NB4 (cell line): ENCODE results near the gene MCEE.

Experiments
- DNase-seq: peaks from one replicate; pipeline ENCODE4 v3.0.0; 2010; ENCODE audit warnings: low read depth
- H3K4me3 ChIP-seq: one replicate; pipeline ENCODE4 v1.5.1; 2011; ENCODE audit warnings: mild to moderate bottlenecking, low read depth, low read length, moderate library complexity
- MYC ChIP-seq: IDR thresholded peaks from 2 replicates; pipeline ENCODE4 v1.6.1; 2011; ENCODE audit warnings: low read depth, low read length
- POLR2A ChIP-seq: IDR thresholded peaks from 2 replicates; pipeline ENCODE4 v1.6.1; 2011; ENCODE audit warnings: mild to moderate bottlenecking; ENCODE audit not compliant: insufficient read length; ENCODE audit errors: extremely low read depth
- TF ChIP-seq, protein P1 (sequence below): IDR thresholded peaks from one replicate; pipeline ENCODE4 v1.5.1; 2012; ENCODE audit warnings: low read depth, low read length
- TF ChIP-seq, protein P2 (sequence below): IDR thresholded peaks from 2 replicates; pipeline ENCODE4 v1.6.1; 2011; ENCODE audit warnings: low read depth, low read length

MCEE gene

DNA sequence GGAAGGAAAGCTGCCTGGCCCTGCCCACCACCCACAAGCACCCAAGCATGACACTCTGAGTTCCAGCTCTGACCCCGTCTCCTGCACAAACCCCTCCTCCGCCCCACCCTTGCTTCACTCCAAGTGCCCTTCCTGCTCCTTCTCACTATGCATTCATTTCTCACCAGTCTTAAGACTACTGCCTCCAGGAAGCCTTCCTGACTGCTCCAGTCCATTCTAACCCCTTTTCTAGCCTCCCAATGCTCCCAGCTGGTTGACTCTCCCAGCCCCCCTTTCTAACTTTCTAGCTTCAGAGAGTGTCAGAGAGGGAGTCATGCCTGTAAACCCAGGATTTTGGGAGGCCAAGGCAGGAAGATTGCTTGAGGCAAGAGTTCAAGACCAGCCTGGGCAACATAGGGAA, 69.8 kb downstream of the MCEE start:
- TF ChIP-seq, protein P1, sequence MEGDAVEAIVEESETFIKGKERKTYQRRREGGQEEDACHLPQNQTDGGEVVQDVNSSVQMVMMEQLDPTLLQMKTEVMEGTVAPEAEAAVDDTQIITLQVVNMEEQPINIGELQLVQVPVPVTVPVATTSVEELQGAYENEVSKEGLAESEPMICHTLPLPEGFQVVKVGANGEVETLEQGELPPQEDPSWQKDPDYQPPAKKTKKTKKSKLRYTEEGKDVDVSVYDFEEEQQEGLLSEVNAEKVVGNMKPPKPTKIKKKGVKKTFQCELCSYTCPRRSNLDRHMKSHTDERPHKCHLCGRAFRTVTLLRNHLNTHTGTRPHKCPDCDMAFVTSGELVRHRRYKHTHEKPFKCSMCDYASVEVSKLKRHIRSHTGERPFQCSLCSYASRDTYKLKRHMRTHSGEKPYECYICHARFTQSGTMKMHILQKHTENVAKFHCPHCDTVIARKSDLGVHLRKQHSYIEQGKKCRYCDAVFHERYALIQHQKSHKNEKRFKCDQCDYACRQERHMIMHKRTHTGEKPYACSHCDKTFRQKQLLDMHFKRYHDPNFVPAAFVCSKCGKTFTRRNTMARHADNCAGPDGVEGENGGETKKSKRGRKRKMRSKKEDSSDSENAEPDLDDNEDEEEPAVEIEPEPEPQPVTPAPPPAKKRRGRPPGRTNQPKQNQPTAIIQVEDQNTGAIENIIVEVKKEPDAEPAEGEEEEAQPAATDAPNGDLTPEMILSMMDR, result no peak
- TF ChIP-seq POLR2A (no peak), MYC (no peak)
- TF ChIP-seq, protein P2, sequence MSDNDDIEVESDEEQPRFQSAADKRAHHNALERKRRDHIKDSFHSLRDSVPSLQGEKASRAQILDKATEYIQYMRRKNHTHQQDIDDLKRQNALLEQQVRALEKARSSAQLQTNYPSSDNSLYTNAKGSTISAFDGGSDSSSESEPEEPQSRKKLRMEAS, result no peak
- DNase-seq, result no peak
- H3K4me3 ChIP-seq, result no peak overlapping the region
